ENCODE measurements around the gene ATG2B. TPM values are rescaled to one million over a fixed set of nuclear protein-coding genes. Genes with fewer than 3 reads are reported as not detected.

The ATG2B gene
- total RNA-seq, 1 experiment from 2014 or later, result 11.6 TPM

- H3K9me2 ChIP-seq (replicated peaks; ENCODE audit: low read length), result no peaks in the 10 kb centered on the region
- POLR2A ChIA-PET (ENCODE audit: unreplicated experiment), result no interaction called here
- H3K27ac ChIP-seq (ENCODE audit: low read length), result no peak overlapping the region
- no peak for DNase-seq
- CTCF ChIA-PET, result no interaction called here
- H3K36me3 ChIP-seq (ENCODE audit: low read depth, low read length), result no peaks in the 10 kb centered on the region
- TF ChIP-seq EZH2 (IDR thresholded peaks at IDR 0.05; ENCODE audit: low read length, unreplicated experiment) (no peak), CTCF (conservative IDR thresholded peaks at IDR 0.05; ENCODE audit: low read depth, low read length) (no peak), EZH2phosphoT487 (IDR thresholded peaks at IDR 0.05; ENCODE audit: borderline replicate concordance, low read length) (no peak)
- no TSS peak for BruUV-seq (replicated peaks)
- no peaks in the 10 kb centered on the region for H3K9me3 ChIP-seq (ENCODE audit: low read length)
- 0 out of 2 replicates have a peak, but pooled peaks cover 7% of the 10 kb centered on the region for H3K4me1 ChIP-seq (ENCODE audit: insufficient read depth, low read length)
- H3K79me2 ChIP-seq (ENCODE audit: low read length), result no peaks in the 10 kb centered on the region
- no peak overlapping the region for H3K4me2 ChIP-seq (ENCODE audit: low read length)
- peaks cover 17% of the 10 kb centered on the region for H3K27me3 ChIP-seq (ENCODE audit: low read length)
- no peak overlapping the region for H3K4me3 ChIP-seq (ENCODE audit: low read length)
- H4K20me1 ChIP-seq (ENCODE audit: low read length), result no peaks in the 10 kb centered on the region
- no peak overlapping the region for H2AFZ ChIP-seq (ENCODE audit: low read length)
- no peak for ATAC-seq
- H3F3A ChIP-seq (ENCODE audit: low read length, unreplicated experiment), result no peaks in the 10 kb centered on the region
- no peak overlapping the region for H3K9ac ChIP-seq (ENCODE audit: low read length)
- intact Hi-C loops (cut with micrococcal nuclease), result no loop called here
These were observed 106.1 kb downstream of the ATG2B start for GRCh38 chr14:96257056-96257455.

DNA sequence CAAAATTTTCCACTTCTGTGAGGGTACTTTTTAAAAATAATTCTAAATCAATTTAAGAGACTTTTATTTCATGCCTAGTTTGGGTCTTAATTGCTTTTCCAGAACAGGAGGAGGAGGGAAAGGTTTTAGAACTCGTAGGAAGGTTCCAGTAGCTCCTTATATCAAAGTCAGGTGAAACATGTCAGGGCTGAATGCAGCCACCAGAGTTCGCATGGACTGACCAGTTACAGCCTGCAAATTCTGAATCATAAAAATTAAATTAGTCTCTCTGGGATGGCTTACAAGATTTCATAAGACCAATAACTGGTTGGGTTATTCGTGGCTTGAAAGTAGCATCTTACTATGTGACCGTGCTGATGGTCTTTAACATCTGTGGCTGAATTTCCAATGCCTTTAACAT, 106.7 kb downstream of the ATG2B start:
- no peak overlapping the region for H3K4me3 ChIP-seq (ENCODE audit: low read length)
- H3K9me3 ChIP-seq (ENCODE audit: low read length), result no peaks in the 10 kb centered on the region
- H3K9ac ChIP-seq (ENCODE audit: low read length), result no peak overlapping the region
- no peak for TF ChIP-seq EZH2phosphoT487 (IDR thresholded peaks at IDR 0.05; ENCODE audit: borderline replicate concordance, low read length)
- no peak for TF ChIP-seq EZH2 (IDR thresholded peaks at IDR 0.05; ENCODE audit: low read length, unreplicated experiment)
- TF ChIP-seq CTCF (conservative IDR thresholded peaks at IDR 0.05; ENCODE audit: low read depth, low read length), result no peak
- peaks cover 17% of the 10 kb centered on the region for H3K27me3 ChIP-seq (ENCODE audit: low read length)
- no peak overlapping the region for H3K27ac ChIP-seq (ENCODE audit: low read length)
- no peak for ATAC-seq
- no peak overlapping the region for H3K4me2 ChIP-seq (ENCODE audit: low read length)
- 0 out of 2 replicates have a peak, but pooled peaks cover 7% of the 10 kb centered on the region for H3K4me1 ChIP-seq (ENCODE audit: insufficient read depth, low read length)
- DNase-seq, result no peak
- no peaks in the 10 kb centered on the region for H3K36me3 ChIP-seq (ENCODE audit: low read depth, low read length)
- ChIA-PET CTCF (interaction anchor here (0.6 kb wide), 2 partner anchors 17 to 157 kb away, joined by 3 read pairs; no protein-coding TSS in a partner anchor), POLR2A (ENCODE audit: unreplicated experiment) (no interaction called here)
- intact Hi-C loops (cut with micrococcal nuclease), result no loop called here
- no TSS peak for BruUV-seq (replicated peaks)
- H3F3A ChIP-seq (ENCODE audit: low read length, unreplicated experiment), result no peaks in the 10 kb centered on the region
- H2AFZ ChIP-seq (ENCODE audit: low read length), result no peak overlapping the region
- H4K20me1 ChIP-seq (ENCODE audit: low read length), result no peaks in the 10 kb centered on the region
- no peaks in the 10 kb centered on the region for H3K79me2 ChIP-seq (ENCODE audit: low read length)
- H3K9me2 ChIP-seq (replicated peaks; ENCODE audit: low read length), result no peaks in the 10 kb centered on the region

DNA sequence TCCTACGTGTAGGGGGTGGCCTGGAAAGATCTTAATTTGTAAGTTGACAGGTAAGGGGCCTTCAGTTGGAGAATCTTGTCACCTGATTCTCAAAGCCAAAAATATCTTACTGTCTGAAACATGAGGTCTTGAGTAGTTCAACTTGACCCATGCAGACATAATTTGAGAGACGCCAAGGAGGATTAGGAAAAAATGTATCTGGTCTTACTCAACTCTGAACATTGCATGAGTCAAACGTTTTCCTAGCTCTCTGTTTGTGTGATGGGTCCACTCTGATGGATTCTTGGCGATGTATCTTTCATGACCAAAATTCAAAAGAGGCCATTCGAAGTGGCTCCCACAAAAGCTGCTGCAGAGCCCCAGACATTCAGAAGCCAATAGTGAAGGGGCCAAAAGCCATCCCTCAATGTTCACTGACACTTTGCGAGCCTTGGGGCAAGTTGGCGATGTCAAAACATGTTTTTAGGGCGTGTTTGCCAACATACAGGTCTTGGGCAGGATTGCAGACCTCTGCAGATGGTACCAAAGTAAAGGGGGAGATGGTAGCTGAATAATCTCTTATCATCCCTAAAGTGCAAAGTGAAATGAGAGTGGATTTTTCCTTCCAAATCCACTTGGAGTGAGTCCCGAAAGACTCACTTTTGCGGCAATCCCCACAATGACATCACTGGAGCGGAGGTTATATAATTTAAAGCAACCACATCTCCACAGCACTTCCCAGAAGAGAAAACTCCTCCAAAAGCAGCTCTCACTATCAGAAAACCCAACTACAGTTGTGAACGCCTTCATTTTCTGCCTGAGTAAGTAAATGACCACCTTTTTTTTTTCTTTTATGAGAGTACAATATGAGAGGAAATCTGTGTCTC, 107.4 kb downstream of the ATG2B start, which contains the start of gene BDKRB1:
TSS of gene BDKRB1 (plus strand) at position 710 of the 866 bp plus-strand sequence. CDS start 7,473 bp downstream, outside the sequence.
- Histone ChIP-seq H3K36me3 (ENCODE audit: low read depth, low read length) (no peaks in the 10 kb centered on the region), H3K27ac (ENCODE audit: low read length) (no peak within 1 kb of the TSS), H2AFZ (ENCODE audit: low read length) (no peak within 1 kb of the TSS), H3K4me2 (ENCODE audit: low read length) (no peak within 1 kb of the TSS), H3K79me2 (ENCODE audit: low read length) (no peaks in the 10 kb centered on the region), H3K9me2 (replicated peaks; ENCODE audit: low read length) (no peaks in the 10 kb centered on the region), H4K20me1 (ENCODE audit: low read length) (no peaks in the 10 kb centered on the region), H3F3A (ENCODE audit: low read length, unreplicated experiment) (no peaks in the 10 kb centered on the region), H3K9me3 (ENCODE audit: low read length) (no peaks in the 10 kb centered on the region), H3K4me1 (ENCODE audit: insufficient read depth, low read length) (0 out of 2 replicates have a peak, but pooled peaks cover 7% of the 10 kb centered on the region), H3K9ac (ENCODE audit: low read length) (no peak within 1 kb of the TSS), H3K4me3 (ENCODE audit: low read length) (no peak within 1 kb of the TSS), H3K27me3 (ENCODE audit: low read length) (peaks cover 17% of the 10 kb centered on the region)
- ChIA-PET POLR2A (ENCODE audit: unreplicated experiment) (no interaction called here), CTCF (interaction anchor here (0.6 kb wide), 2 partner anchors 18 to 156 kb away, joined by 3 read pairs; no protein-coding TSS in a partner anchor)
- DNase-seq (peak; percentile 29), ATAC-seq (no peak)
- no peak for TF ChIP-seq CTCF (conservative IDR thresholded peaks at IDR 0.05; ENCODE audit: low read depth, low read length)
- TF ChIP-seq EZH2 (IDR thresholded peaks at IDR 0.05; ENCODE audit: low read length, unreplicated experiment), result no peak
- TF ChIP-seq EZH2phosphoT487 (IDR thresholded peaks at IDR 0.05; ENCODE audit: borderline replicate concordance, low read length), result no peak
- intact Hi-C loops (cut with micrococcal nuclease), result no loop called here
- no TSS peak for BruUV-seq (replicated peaks)
